OCI-LY7 (cell line): Measurements from ENCODE around the gene MARCHF11. TPM values are rescaled to one million over a fixed set of nuclear protein-coding genes. Genes with fewer than 3 reads are reported as not detected.

ENCODE experiments used
- BruUV-seq: library from RNA; stranded (reverse); fragments of 400-500 nt; replicated peaks from 2 replicates; lab custom pipeline; 2021; lab: Mats Ljungman, UMichigan
- CTCF ChIA-PET: fragments of 300-600 bp; sonication (Branson Sonifier 250); formaldehyde crosslinking; loops from one replicate; lab custom pipeline; 2022; ENCODE audit warnings: antibody characterized with exemption; ENCODE audit not compliant: unreplicated experiment; lab: Charles Lee
- POLR2A ChIA-PET: fragments of 300-600 bp; sonication (Branson Sonifier 250); formaldehyde crosslinking; loops from one replicate; lab custom pipeline; 2022; ENCODE audit warnings: antibody characterized with exemption; lab: Charles Lee
- DNase-seq: peaks from one replicate; pipeline ENCODE4 v3.0.0-alpha.2; 2015; ENCODE audit warnings: low spot score
- H2AFZ ChIP-seq: fragments of 200-600 bp; sonication (generic), shearing (Covaris generic); 2 replicates; pipeline ENCODE4 v1.6.1; 2014; ENCODE audit warnings: mild to moderate bottlenecking, antibody characterized with exemption, low read length, moderate library complexity
- H3K27ac ChIP-seq: fragments of 200-600 bp; sonication (generic); 2 replicates; pipeline ENCODE4 v1.5.1; 2014; ENCODE audit warnings: mixed run types, low read depth, mild to moderate bottlenecking, moderate library complexity, low read length, inconsistent platforms; ENCODE audit not compliant: poor library complexity, severe bottlenecking
- H3K36me3 ChIP-seq: fragments of 200-600 bp; sonication (generic); 2 replicates; pipeline ENCODE4 v1.6.1; 2014; ENCODE audit warnings: mild to moderate bottlenecking, antibody characterized with exemption, low read length, moderate library complexity, mixed read lengths; ENCODE audit not compliant: insufficient read depth
- H3K4me1 ChIP-seq: fragments of 200-600 bp; sonication (generic); 2 replicates; pipeline ENCODE4 v1.5.1; 2014; ENCODE audit warnings: mild to moderate bottlenecking, low read length; ENCODE audit not compliant: insufficient read depth, poor library complexity, severe bottlenecking
- H3K4me2 ChIP-seq: fragments of 200-600 bp; sonication (generic); 2 replicates; pipeline ENCODE4 v1.6.1; 2014; ENCODE audit warnings: mild to moderate bottlenecking, low read length
- H3K4me3 ChIP-seq: fragments of 200-600 bp; sonication (generic); 2 replicates; pipeline ENCODE4 v1.5.1; 2014; ENCODE audit warnings: mild to moderate bottlenecking, low read depth, low read length; ENCODE audit not compliant: poor library complexity, severe bottlenecking
- H3K79me2 ChIP-seq: fragments of 200-600 bp; sonication (generic); 2 replicates; pipeline ENCODE4 v1.6.1; 2016; ENCODE audit warnings: low read depth, mild to moderate bottlenecking, low read length, moderate library complexity, mixed read lengths; ENCODE audit not compliant: insufficient read depth
- H3K9me2 ChIP-seq: fragments of 200-600 bp; sonication (generic); 2 replicates; pipeline ENCODE4 v1.6.1; 2016; ENCODE audit warnings: mild to moderate bottlenecking, low read length, mixed read lengths; ENCODE audit not compliant: insufficient read depth
- H3K9me3 ChIP-seq: fragments of 200-600 bp; sonication (generic); 2 replicates; pipeline ENCODE4 v1.6.1; 2014; ENCODE audit warnings: mild to moderate bottlenecking, mixed run types, low read length, mixed read lengths
- H4K20me1 ChIP-seq: fragments of 200-600 bp; sonication (generic); 2 replicates; pipeline ENCODE4 v1.6.1; 2014; ENCODE audit warnings: mild to moderate bottlenecking, antibody characterized with exemption, low read length, moderate library complexity, mixed read lengths; ENCODE audit not compliant: insufficient read depth
- CTCF ChIP-seq: fragments of 200-600 bp; sonication (generic); conservative IDR thresholded peaks from 2 replicates; pipeline ENCODE4 v1.5.1; 2014; ENCODE audit warnings: mild to moderate bottlenecking, antibody characterized with exemption, low read length, moderate library complexity, mixed read lengths
- EZH2phosphoT487 ChIP-seq: fragments of 200-600 bp; sonication (generic); IDR thresholded peaks from 2 replicates; pipeline ENCODE4 v1.6.1; 2018; ENCODE audit warnings: low read depth, borderline replicate concordance, mild to moderate bottlenecking, mixed run types, antibody characterized with exemption, low read length, moderate library complexity, mixed read lengths
- intact Hi-C: fragments of 100-400 bp; cut with micrococcal nuclease; formaldehyde crosslinking; loops from one replicate; pipeline ENCODE4 v1.10.0; 2022; ENCODE audit not compliant: unreplicated experiment
- total RNA-seq, 2 experiments: library from RNA; depleted of rRNA in 1 of 2; stranded (reverse); fragments of >200 nt in 1 of 2; shearing (Covaris generic) in 1 of 2; gene quantifications; 2 replicates each; pipeline ENCODE4 v1.2.3, GENCODE V29; 2014 to 2022

The MARCHF11 gene
- total RNA-seq, 2 experiments from 2014 or later = not detected

GRCh38 chr5:16134204-16134603 is 45.4 kb downstream of the MARCHF11 start:
- no peaks in the 10 kb centered on the region for H3K9me2 ChIP-seq
- no peak overlapping the region for H3K4me2 ChIP-seq
- H3K9me3 ChIP-seq = no peaks in the 10 kb centered on the region
- no peaks in the 10 kb centered on the region for H3K79me2 ChIP-seq
- H4K20me1 ChIP-seq = no peaks in the 10 kb centered on the region
- TF ChIP-seq EZH2phosphoT487 = no peak
- TF ChIP-seq CTCF = no peak
- ChIA-PET CTCF (no interaction called here), POLR2A (interaction anchor here (0.6 kb wide), 1 partner anchor 9 kb away, joined by 4 read pairs; no protein-coding TSS in a partner anchor)
- H3K4me1 ChIP-seq = no peaks in the 10 kb centered on the region
- H3K27ac ChIP-seq = no peak overlapping the region
- intact Hi-C loops = no loop called here
- H2AFZ ChIP-seq = no peak overlapping the region
- no peak overlapping the region for H3K4me3 ChIP-seq
- H3K36me3 ChIP-seq = no peaks in the 10 kb centered on the region
- no TSS peak for BruUV-seq
- DNase-seq = no peak

GRCh38 chr5:16131878-16132277 is 47.7 kb downstream of the MARCHF11 start:
- DNase-seq = no peak
- Histone ChIP-seq H4K20me1 (no peaks in the 10 kb centered on the region), H3K4me3 (no peak overlapping the region), H3K4me2 (no peak overlapping the region), H2AFZ (no peak overlapping the region), H3K9me2 (no peaks in the 10 kb centered on the region), H3K27ac (no peak overlapping the region), H3K4me1 (no peaks in the 10 kb centered on the region), H3K36me3 (no peaks in the 10 kb centered on the region), H3K79me2 (no peaks in the 10 kb centered on the region), H3K9me3 (no peaks in the 10 kb centered on the region)
- CTCF ChIA-PET = no interaction called here
- BruUV-seq = no TSS peak
- POLR2A ChIA-PET = no interaction called here
- TF ChIP-seq EZH2phosphoT487 (no peak), CTCF (no peak)
- intact Hi-C loops = no loop called here

- H3K9me3 ChIP-seq = no peaks in the 10 kb centered on the region
- H3K9me2 ChIP-seq = no peaks in the 10 kb centered on the region
- H3K36me3 ChIP-seq = no peaks in the 10 kb centered on the region
- TF ChIP-seq EZH2phosphoT487 = no peak
- no peak for TF ChIP-seq CTCF
- no peak for DNase-seq
- no peaks in the 10 kb centered on the region for H4K20me1 ChIP-seq
- BruUV-seq = no TSS peak
- no peak overlapping the region for H3K27ac ChIP-seq
- H2AFZ ChIP-seq = no peak overlapping the region
- H3K4me3 ChIP-seq = no peak overlapping the region
- H3K4me1 ChIP-seq = no peaks in the 10 kb centered on the region
- no peak overlapping the region for H3K4me2 ChIP-seq
- CTCF ChIA-PET = no interaction called here
- no peaks in the 10 kb centered on the region for H3K79me2 ChIP-seq
- intact Hi-C loops = no loop called here
- POLR2A ChIA-PET = no interaction called here
Measured at GRCh38 chr5:16128944-16129343, 50.6 kb downstream of the MARCHF11 start.
